Right ventricle myocardium superior (tissue), 1 donor: ENCODE data around the gene JMJD1C. TPM values are rescaled to one million over a fixed set of nuclear protein-coding genes. Genes with fewer than 3 reads are reported as not detected.
"Not testable (repeated sequence)": the region's sequence is repeated elsewhere in the genome, so short reads cannot be mapped to it uniquely, and the experiment has no call there.

Experiments
- ATAC-seq: fragments of 200-7000 bp; cut with Tn5 transposase; one replicate; pipeline ENCODE4 v1.9.1; 2020; ENCODE audit warnings: mild to moderate bottlenecking; ENCODE audit not compliant: poor library complexity
- DNase-seq: peaks from one replicate; pipeline ENCODE4 v3.0.0-alpha.2; 2020
- intact Hi-C: fragments of 100-400 bp; cut with DNase I; formaldehyde crosslinking; loops from one replicate; pipeline ENCODE4 v1.11.2; 2022
- total RNA-seq: library from RNA; stranded (reverse); fragmentation: NEBNext Ultra II Directional; extraction: Animal tissue kit (Norgen Biotek cat#: 25700); gene quantifications from one replicate; pipeline ENCODE4 v1.2.1, GENCODE V29; 2021
- donor health status: DM: no; HTN: yes; CAD: no; lungs with severe emphysema.

Gene JMJD1C
- total RNA-seq, 1 donor from 2014 or later: 32.9 TPM

GRCh38 chr10:63258920-63259678 lies 206.7 kb downstream of the JMJD1C start:
- intact Hi-C loops: loop anchor here (5.0 kb wide), 1 partner anchor 42 kb away; no protein-coding TSS in a partner anchor
- ATAC-seq: no peak
- no peak for DNase-seq

- ATAC-seq: no peak
- intact Hi-C loops: loop anchor here (5.0 kb wide), 1 partner anchor 40 kb away; no protein-coding TSS in a partner anchor
Measured at GRCh38 chr10:63257778-63258177, 208.0 kb downstream of the JMJD1C start.

GRCh38 chr10:63256009-63256773 lies 209.6 kb downstream of the JMJD1C start:
- DNase-seq: no peak
- intact Hi-C loops: loop anchor here (5.0 kb wide), 1 partner anchor 39 kb away; no protein-coding TSS in a partner anchor
- ATAC-seq: peak; percentile 78

More at GRCh38 chr10:63257778-63258177, 208.0 kb downstream of the JMJD1C start:
- no peak for DNase-seq

DNA sequence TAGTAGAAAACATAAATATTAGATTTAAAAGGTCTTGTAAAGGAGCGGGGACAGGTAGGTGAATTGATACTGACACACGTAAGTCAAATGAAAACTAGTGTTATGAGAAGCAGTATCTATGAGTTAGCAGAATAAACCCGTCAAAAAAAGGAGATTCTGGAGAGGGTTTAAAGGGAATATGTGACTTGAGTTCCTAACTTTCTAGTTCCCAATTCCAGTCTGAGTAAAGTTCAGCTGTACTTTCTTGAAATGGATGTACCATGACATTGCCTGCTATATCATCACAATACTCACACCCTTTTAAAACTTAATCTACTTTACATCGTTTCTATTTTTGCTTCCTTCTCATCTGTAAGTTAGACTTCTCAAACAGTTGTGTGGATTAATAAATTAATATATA lies 210.5 kb downstream of the JMJD1C start:
- ATAC-seq: no peak
- intact Hi-C loops: loop anchor here (5.0 kb wide), 1 partner anchor 38 kb away; no protein-coding TSS in a partner anchor
- no peak for DNase-seq

DNA sequence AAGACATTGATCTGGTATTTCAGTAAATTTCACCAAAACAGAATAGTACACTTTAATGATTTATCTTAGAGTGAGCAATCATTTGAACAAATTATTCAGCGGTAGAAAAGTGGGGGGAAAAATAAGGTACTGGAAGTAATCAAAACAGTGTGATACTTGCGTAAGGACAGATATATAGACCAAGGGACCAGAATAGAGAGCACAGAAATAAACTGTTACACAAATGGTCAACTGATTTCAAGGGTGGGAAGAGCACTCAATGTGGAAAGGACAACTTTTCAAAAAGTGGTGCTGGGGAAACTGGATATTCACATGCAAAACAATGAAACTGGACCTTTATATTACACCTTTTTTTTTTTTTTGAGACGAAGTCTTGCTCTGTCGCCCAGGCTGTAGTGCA lies 212.7 kb downstream of the JMJD1C start:
- DNase-seq (no peak), ATAC-seq (no peak)
- intact Hi-C loops: no loop called here

DNA sequence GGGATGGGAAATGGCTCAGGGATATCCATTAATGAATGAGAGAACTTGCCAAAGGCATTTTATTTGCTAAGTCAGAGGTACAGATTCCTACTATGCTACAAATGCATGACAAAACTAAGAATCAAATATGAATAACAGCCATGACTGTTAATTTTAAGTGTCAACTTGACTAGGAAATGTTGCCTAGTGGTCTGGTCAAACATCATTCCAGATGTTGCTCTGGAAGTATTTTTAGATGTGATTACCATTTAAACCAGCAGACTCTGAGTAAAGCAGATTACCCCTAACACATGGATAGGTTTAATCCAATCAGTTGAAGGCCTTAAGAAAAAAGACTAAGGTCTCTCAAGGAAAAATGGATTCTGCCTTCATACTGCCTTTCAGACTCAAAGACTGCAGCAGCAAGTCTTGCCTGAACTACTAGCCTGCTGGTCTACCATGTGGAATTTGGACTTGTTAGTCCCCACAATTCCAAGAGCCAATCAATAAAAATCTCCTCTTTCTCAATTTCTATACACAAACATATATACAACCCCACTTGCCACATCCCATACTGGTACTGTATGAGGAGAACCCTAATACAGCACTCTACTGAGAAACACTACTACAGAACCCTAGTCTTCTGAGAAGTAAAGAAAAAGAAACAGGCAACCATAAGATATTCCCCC lies 213.5 kb downstream of the JMJD1C start:
- intact Hi-C loops: no loop called here
- DNase-seq (no peak), ATAC-seq (no peak)

GRCh38 chr10:63250032-63250431 lies 215.7 kb downstream of the JMJD1C start:
- intact Hi-C loops: no loop called here
- no peak for DNase-seq
- no peak for ATAC-seq

DNA sequence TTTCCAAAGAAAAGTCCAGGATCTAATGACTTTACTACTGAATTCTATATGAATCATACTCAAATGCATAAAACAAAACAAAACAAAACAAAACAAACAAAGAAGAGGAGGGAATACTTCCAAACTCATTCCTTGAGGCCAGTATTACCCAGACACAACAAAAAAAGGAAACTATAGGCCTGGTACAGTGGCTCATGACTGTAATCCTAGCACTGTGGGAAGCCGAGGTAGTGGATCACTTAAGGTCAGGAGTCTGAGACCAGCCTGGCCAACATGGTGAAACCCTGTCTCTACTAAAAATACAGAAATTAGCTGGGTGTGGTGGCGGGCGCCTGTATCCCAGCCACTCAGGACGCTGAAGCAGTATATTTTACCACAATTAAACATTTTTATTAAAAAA lies 218.0 kb downstream of the JMJD1C start:
- no peak for ATAC-seq
- intact Hi-C loops: no loop called here
- DNase-seq: no peak

GRCh38 chr10:63246356-63246755 lies 219.4 kb downstream of the JMJD1C start:
- ATAC-seq (no peak), DNase-seq (no peak)
- intact Hi-C loops: no loop called here

DNA sequence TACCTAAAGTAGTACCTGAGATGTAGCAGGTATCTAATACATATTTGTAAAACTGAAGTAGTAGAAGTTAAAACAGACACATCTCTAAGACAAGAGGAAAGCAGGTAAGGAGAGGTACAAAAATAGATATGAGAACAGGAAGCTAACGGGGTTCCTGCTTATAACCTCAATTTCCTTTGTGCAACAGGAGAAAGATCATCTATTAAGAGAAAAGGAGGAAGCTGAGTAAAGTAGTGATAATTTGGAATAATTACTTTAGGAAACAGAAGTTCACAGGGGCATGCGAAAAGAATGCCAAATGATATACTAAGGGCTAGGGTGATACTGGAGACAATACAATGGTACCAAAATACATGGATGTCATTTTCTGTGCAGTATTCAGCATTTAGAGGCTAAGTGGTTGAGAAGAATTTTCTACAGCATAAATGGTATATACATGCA lies 223.9 kb downstream of the JMJD1C start:
- intact Hi-C loops: no loop called here
- no peak for DNase-seq
- ATAC-seq: no peak

DNA sequence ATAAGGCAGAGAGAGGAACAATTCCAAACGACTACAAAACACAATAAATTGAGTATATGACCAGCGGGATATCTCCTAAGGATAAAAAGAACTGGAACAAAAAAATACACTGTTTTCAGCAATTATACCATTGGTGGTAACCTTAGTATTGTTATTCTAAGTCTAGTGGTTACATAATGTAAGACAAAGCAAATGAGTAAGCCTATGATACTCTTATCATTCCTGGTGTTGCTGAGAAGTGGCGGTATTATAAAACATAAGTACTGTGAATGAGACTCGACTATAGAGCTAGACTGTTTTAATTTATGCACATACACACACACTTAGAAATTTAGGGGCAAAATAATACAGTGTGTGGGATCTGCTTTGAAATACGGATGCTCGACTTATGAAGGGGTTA lies 225.0 kb downstream of the JMJD1C start:
- ATAC-seq (peak; percentile 47), DNase-seq (no peak)
- intact Hi-C loops: no loop called here

DNA sequence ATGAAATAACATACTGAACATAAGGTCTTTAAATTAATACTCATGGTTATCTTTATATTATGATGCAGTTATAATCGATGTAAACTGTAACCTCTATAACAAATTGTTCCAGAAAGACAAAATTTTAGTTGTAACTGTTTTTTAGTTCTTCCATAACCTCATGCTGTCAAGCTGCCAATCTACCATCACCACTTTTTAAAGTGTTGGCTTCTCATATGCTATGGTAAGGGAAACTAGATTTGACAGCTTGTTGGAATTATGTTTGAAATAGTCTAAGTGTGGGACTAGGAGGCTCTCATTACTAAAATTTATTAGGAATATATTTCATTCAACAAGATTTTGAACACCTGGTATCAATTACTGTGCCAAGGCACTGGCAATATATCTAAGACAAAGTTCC lies 227.3 kb downstream of the JMJD1C start:
- no peak for DNase-seq
- ATAC-seq: no peak
- intact Hi-C loops: no loop called here

- intact Hi-C loops: no loop called here
- no peak for ATAC-seq
- no peak for DNase-seq
Measured at GRCh38 chr10:63237396-63237795, 228.4 kb downstream of the JMJD1C start.

DNA sequence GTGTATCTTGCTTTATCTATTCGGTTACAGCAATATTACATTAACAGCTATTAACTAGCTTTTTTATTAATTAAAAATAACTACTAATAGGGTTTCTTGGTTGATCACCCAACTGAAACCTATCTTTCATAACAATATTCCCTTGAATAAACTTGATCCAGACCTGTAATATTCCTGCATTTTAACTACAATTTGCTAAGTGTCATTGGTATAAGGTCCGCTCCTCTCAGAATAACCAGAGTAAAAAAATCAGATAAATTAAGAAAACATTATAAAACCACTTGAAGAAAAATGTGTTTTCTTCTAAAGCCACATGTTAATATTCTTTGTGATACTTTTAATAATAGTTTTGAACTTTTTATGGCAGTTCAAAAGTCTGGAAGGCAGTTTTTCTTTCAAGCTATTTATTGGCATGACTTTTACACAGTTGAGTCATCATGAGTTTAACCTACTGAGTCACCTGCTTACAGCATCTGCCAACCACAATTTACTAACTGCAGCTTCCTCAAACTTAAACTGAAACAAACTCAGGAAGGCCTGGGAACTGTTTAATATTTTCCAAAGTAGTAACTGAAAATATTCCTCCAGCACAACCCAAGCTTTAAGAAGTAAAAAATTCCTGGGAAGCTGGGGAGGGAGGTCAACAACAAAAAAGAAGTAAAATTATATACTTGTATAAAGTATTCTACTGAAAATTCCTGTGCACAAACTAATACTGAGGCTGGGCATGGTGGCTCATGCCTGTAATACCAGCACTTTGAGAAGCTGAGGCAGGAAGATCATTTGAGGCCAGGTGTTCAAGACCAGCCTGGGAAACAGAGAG lies 229.5 kb downstream of the JMJD1C start:
- DNase-seq: no peak
- ATAC-seq: peak; percentile 76
- intact Hi-C loops: no loop called here

DNA sequence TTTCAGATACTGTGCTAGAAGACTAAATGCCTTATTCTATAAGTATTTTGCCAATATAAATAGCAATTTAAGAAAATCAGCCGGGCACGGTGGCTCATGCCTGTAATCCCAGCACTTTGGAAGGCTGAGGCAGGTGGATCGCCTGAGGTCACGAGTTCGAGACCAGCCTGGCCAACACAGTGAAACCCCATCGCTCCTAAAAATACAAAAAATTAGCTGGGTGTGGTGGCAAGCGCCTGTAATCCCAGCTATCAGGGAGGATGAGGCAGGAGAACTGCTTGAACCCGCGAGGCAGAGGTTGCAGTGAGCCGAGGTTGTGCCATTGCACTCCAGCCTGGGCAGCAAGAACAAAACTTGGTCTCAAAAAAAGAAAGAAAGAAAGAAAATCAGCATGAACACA lies 230.6 kb downstream of the JMJD1C start:
- ATAC-seq, intact Hi-C loops, DNase-seq: not testable (repeated sequence)

GRCh38 chr10:63229161-63229560 lies 236.6 kb downstream of the JMJD1C start:
- DNase-seq: no peak
- intact Hi-C loops: no loop called here
- ATAC-seq: no peak

- DNase-seq (no peak), ATAC-seq (no peak)
- intact Hi-C loops: no loop called here
Measured at GRCh38 chr10:63228237-63228636, 237.5 kb downstream of the JMJD1C start.

GRCh38 chr10:63227207-63227895 lies 238.4 kb downstream of the JMJD1C start:
- DNase-seq (no peak), ATAC-seq (no peak)
- intact Hi-C loops: no loop called here
